ENCODE data around the gene TAF11L9.
"Not testable (repeated sequence)": the region's sequence is repeated elsewhere in the genome, so short reads cannot be mapped to it uniquely, and the experiment has no call there.

GRCh38 chr5:17631788-17632187, 37.6 kb upstream of the TAF11L9 start, which contains the start of gene TAF11L13:
- not testable (repeated sequence) for TF ChIP-seq SUZ12 (IDR thresholded peaks at IDR 0.05; ENCODE audit: extremely low read depth, insufficient read depth, insufficient read length); ZNF274 (IDR thresholded peaks at IDR 0.05; ENCODE audit: low read depth, low read length)

Measured in NT2/D1 (cell line).